Muscle of arm (tissue), 12 donors: Measurements from ENCODE around the gene KIF21A. TPM values are rescaled to one million over a fixed set of nuclear protein-coding genes. Genes with fewer than 3 reads are reported as not detected.

Experiments
- DNase-seq: peaks from one replicate; pipeline ENCODE4 v3.0.0-alpha.2; 2013
- polyA plus RNA-seq, 12 donors: library from polyadenylated mRNA; unstranded; fragments of 120-200 nt; gene quantifications; one replicate each; pipeline ENCODE4 v1.2.1, GENCODE V29; 2013; ENCODE audit not compliant: insufficient read length in 12 of 12

KIF21A gene
- polyA plus RNA-seq, 12 donors = 4.2 to 11.3 (median 7.2) TPM; not detected in 1

GRCh38 chr12:39390752-39391151 is 52.2 kb downstream of the KIF21A start:
- no peak for DNase-seq

- no peak for DNase-seq
These were observed 53.3 kb downstream of the KIF21A start for GRCh38 chr12:39389399-39390150.

- no peak for DNase-seq
These were observed 56.6 kb downstream of the KIF21A start for GRCh38 chr12:39386335-39386734.

- DNase-seq = no peak
These were observed 59.8 kb downstream of the KIF21A start for GRCh38 chr12:39383114-39383513.

- no peak for DNase-seq
These were observed 62.8 kb downstream of the KIF21A start for GRCh38 chr12:39380090-39380489.

- no peak for DNase-seq
These were observed 64.6 kb downstream of the KIF21A start for GRCh38 chr12:39378341-39378740.

- DNase-seq = no peak
These were observed 67.6 kb downstream of the KIF21A start for GRCh38 chr12:39375206-39375808.

GRCh38 chr12:39372929-39373328 is 70.0 kb downstream of the KIF21A start:
- DNase-seq = no peak

- DNase-seq = no peak
These were observed 70.6 kb downstream of the KIF21A start for GRCh38 chr12:39372204-39372925.

- DNase-seq = no peak
These were observed 73.2 kb downstream of the KIF21A start for GRCh38 chr12:39369756-39370155.

GRCh38 chr12:39368891-39369290 is 74.0 kb downstream of the KIF21A start:
- DNase-seq = no peak

GRCh38 chr12:39368096-39368495 is 74.8 kb downstream of the KIF21A start:
- no peak for DNase-seq

GRCh38 chr12:39367494-39367893 is 75.4 kb downstream of the KIF21A start:
- no peak for DNase-seq

- no peak for DNase-seq
These were observed 77.4 kb downstream of the KIF21A start for GRCh38 chr12:39365364-39366001.

- no peak for DNase-seq
These were observed 78.7 kb downstream of the KIF21A start for GRCh38 chr12:39364196-39364595.

- DNase-seq = no peak
These were observed 83.3 kb downstream of the KIF21A start for GRCh38 chr12:39359645-39360044.

- DNase-seq = no peak
These were observed 85.9 kb downstream of the KIF21A start for GRCh38 chr12:39357041-39357440.

GRCh38 chr12:39355841-39356240 is 87.1 kb downstream of the KIF21A start:
- DNase-seq = no peak

GRCh38 chr12:39354955-39355354 is 88.0 kb downstream of the KIF21A start:
- no peak for DNase-seq

GRCh38 chr12:39352471-39353017 is 90.4 kb downstream of the KIF21A start:
- no peak for DNase-seq

- no peak for DNase-seq
These were observed 91.8 kb downstream of the KIF21A start for GRCh38 chr12:39351153-39351552.
